Measurements from ENCODE around the gene WNT2B.

WNT2B gene

DNA sequence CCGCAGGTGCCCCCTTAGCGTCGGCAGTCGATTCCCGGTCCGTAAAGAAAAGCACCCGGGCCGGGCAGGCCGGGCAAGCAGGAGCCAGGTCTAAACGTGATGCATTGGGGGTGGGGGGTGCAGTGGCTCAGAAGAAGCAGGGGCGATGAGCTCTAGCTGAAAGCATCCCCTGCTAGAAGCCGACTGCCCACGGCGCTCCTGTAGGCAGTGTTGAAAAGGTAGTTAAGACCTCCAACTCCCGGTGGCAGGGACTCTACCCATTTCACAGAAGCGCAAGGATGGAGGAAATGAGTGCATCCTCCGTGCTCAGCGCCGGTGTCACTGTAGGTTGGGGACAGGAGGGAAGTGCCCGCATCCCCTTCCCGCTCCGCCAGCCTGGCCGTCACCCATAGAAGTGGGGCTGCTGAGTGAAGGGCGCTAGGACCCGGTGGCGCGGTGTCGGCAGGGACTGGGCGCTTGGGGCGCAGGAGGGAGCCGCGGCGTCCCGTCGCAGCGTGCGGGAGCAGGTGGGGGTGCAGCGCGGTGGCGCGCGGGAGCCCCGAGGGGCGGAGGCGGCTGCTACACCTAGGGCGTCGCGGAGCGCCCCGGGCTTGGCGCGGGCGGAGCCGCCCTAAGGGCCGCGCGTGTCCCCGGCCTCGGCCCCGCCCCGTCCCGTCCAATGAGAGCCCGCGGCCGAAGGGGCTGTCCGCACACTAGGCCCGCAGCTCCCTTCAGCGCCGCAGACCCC, at the start of gene WNT2B:
WNT2B (plus strand) TSS at position 688 of the 727 bp plus-strand sequence. CDS start 298 bp downstream, outside the sequence.
- no peaks in the 10 kb centered on the region for H3K9me3 ChIP-seq (ENCODE audit: insufficient read depth, low read length)
- no peaks in the 10 kb centered on the region for H3K79me2 ChIP-seq (ENCODE audit: low read length)
- no peak within 1 kb of the TSS for H3K27ac ChIP-seq (ENCODE audit: low read length)
- H3K27me3 ChIP-seq (ENCODE audit: low read depth, low read length), result no peaks in the 10 kb centered on the region
- no peaks in the 10 kb centered on the region for H4K20me1 ChIP-seq (ENCODE audit: insufficient read depth, low read length)
- H3K36me3 ChIP-seq (replicated peaks; ENCODE audit: low read depth, low read length), result no peaks in the 10 kb centered on the region
- peak within 1 kb of the TSS; percentile 85 for H2AFZ ChIP-seq (ENCODE audit: low read depth, low read length)
- H3K9ac ChIP-seq (ENCODE audit: low read length), result peak within 1 kb of the TSS; percentile 35; the same call in 1 of the 2 replicates
- peak within 1 kb of the TSS; percentile 86 for H3K4me3 ChIP-seq (ENCODE audit: low read length)
- TF ChIP-seq, protein P1, sequence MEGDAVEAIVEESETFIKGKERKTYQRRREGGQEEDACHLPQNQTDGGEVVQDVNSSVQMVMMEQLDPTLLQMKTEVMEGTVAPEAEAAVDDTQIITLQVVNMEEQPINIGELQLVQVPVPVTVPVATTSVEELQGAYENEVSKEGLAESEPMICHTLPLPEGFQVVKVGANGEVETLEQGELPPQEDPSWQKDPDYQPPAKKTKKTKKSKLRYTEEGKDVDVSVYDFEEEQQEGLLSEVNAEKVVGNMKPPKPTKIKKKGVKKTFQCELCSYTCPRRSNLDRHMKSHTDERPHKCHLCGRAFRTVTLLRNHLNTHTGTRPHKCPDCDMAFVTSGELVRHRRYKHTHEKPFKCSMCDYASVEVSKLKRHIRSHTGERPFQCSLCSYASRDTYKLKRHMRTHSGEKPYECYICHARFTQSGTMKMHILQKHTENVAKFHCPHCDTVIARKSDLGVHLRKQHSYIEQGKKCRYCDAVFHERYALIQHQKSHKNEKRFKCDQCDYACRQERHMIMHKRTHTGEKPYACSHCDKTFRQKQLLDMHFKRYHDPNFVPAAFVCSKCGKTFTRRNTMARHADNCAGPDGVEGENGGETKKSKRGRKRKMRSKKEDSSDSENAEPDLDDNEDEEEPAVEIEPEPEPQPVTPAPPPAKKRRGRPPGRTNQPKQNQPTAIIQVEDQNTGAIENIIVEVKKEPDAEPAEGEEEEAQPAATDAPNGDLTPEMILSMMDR (IDR thresholded peaks at IDR 0.05; ENCODE audit: low read depth, low read length), result no peak
- no peak for TF ChIP-seq EZH2phosphoT487 (IDR thresholded peaks at IDR 0.05; ENCODE audit: low read depth)
- peak within 1 kb of the TSS; percentile 93 for H3K4me2 ChIP-seq (ENCODE audit: low read length)
- H3K4me1 ChIP-seq (ENCODE audit: low read length), result no peaks in the 10 kb centered on the region

DNA sequence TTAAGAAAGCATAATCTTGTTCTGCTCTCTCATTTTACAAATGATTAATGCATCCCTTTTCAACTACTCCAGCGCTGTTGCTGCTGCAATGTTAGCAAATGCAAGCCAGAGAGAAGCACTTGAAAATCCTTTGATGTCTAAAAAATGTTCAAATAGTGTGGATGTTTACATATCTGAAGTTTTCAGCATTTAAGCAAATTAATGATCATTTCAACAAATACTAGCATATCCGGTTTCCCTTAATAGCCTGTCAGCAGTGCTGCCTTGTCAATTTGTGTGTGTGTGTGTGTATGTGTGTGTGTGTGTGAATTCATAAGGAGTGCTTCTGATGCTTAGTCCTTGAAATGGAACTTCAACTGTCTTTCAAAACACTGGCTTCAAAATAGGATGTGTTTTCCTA, 48.1 kb upstream of the WNT2B start:
- TF ChIP-seq EZH2phosphoT487 (IDR thresholded peaks at IDR 0.05; ENCODE audit: low read depth), result no peak
- TF ChIP-seq, protein P1 (IDR thresholded peaks at IDR 0.05; ENCODE audit: low read depth, low read length), result no peak
- no peaks in the 10 kb centered on the region for H3K36me3 ChIP-seq (replicated peaks; ENCODE audit: low read depth, low read length)
- no peak overlapping the region for H2AFZ ChIP-seq (ENCODE audit: low read depth, low read length)
- no peaks in the 10 kb centered on the region for H4K20me1 ChIP-seq (ENCODE audit: insufficient read depth, low read length)
- no peak overlapping the region for H3K9ac ChIP-seq (ENCODE audit: low read length)
- no peak overlapping the region for H3K4me3 ChIP-seq (ENCODE audit: low read length)
- H3K27me3 ChIP-seq (ENCODE audit: low read depth, low read length), result peaks cover 28% of the 10 kb centered on the region
- H3K79me2 ChIP-seq (ENCODE audit: low read length), result no peaks in the 10 kb centered on the region
- H3K4me1 ChIP-seq (ENCODE audit: low read length), result peaks cover 20% of the 10 kb centered on the region
- H3K4me2 ChIP-seq (ENCODE audit: low read length), result no peak overlapping the region
- no peak overlapping the region for H3K27ac ChIP-seq (ENCODE audit: low read length)
- H3K9me3 ChIP-seq (ENCODE audit: insufficient read depth, low read length), result no peaks in the 10 kb centered on the region

DNA sequence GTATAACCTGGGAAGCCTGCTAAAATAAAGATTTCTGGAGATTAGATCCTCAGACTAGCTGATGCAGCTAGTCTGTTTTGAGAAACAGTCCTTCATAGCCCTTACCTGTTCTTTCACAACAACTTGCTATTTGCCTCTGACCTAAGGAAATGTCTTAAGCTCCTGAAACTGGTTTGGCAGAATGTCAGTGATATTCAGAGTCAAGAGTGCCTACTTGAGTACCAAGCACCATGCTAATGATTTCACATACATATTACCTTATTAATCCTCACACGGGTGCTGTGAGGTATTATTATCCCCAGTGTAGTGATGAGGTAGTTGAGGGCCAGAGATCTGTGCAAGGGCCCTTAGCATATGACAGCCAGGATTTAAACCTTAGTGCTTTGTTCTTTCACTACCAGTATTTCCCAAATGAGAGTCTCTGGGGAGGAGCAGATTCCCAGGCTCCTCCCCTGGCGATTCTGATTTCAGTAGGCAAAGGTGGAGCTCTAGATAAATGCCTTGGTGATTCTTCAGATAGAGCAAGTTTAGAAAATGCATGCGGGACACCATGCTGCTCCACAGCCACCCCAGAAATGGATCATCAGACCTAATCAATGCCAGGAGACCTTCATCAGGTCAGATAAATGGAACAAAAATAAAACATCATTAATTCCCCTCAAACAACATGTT, 47.4 kb upstream of the WNT2B start:
- Histone ChIP-seq H3K9me3 (ENCODE audit: insufficient read depth, low read length) (no peaks in the 10 kb centered on the region), H3K27me3 (ENCODE audit: low read depth, low read length) (peaks cover 28% of the 10 kb centered on the region), H3K79me2 (ENCODE audit: low read length) (no peaks in the 10 kb centered on the region), H2AFZ (ENCODE audit: low read depth, low read length) (no peak overlapping the region), H3K27ac (ENCODE audit: low read length) (no peak overlapping the region), H3K36me3 (replicated peaks; ENCODE audit: low read depth, low read length) (no peaks in the 10 kb centered on the region), H3K4me2 (ENCODE audit: low read length) (no peak overlapping the region), H3K4me3 (ENCODE audit: low read length) (no peak overlapping the region), H3K4me1 (ENCODE audit: low read length) (peaks cover 25% of the 10 kb centered on the region), H3K9ac (ENCODE audit: low read length) (no peak overlapping the region), H4K20me1 (ENCODE audit: insufficient read depth, low read length) (no peaks in the 10 kb centered on the region)
- TF ChIP-seq EZH2phosphoT487 (IDR thresholded peaks at IDR 0.05; ENCODE audit: low read depth), result no peak
- TF ChIP-seq, protein P1 (IDR thresholded peaks at IDR 0.05; ENCODE audit: low read depth, low read length), result no peak

DNA sequence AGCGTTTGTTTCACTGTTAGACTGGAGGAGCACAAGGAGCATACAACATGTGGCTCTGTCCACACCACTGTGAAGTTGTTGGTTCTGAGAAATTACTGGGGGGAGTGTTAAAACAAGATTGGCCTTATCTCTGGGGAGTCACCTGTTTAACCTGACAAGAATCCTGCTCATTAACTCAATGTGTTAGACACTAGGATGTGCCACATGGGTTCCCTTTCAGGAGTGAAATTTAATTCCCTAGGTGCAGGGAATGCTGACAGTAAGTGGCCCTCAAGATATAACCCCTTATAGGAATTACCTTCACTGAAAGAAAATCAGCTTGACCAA, 45.8 kb upstream of the WNT2B start:
- no peaks in the 10 kb centered on the region for H3K79me2 ChIP-seq (ENCODE audit: low read length)
- H3K4me3 ChIP-seq (ENCODE audit: low read length), result peak overlapping the region; percentile 40
- peaks cover 28% of the 10 kb centered on the region for H3K27me3 ChIP-seq (ENCODE audit: low read depth, low read length)
- no peak overlapping the region for H2AFZ ChIP-seq (ENCODE audit: low read depth, low read length)
- no peaks in the 10 kb centered on the region for H3K36me3 ChIP-seq (replicated peaks; ENCODE audit: low read depth, low read length)
- H3K9ac ChIP-seq (ENCODE audit: low read length), result no peak overlapping the region
- no peaks in the 10 kb centered on the region for H4K20me1 ChIP-seq (ENCODE audit: insufficient read depth, low read length)
- TF ChIP-seq EZH2phosphoT487 (IDR thresholded peaks at IDR 0.05; ENCODE audit: low read depth), result no peak
- TF ChIP-seq, protein P1 (IDR thresholded peaks at IDR 0.05; ENCODE audit: low read depth, low read length), result no peak
- no peaks in the 10 kb centered on the region for H3K9me3 ChIP-seq (ENCODE audit: insufficient read depth, low read length)
- no peak overlapping the region for H3K27ac ChIP-seq (ENCODE audit: low read length)
- peak overlapping the region; percentile 79 for H3K4me2 ChIP-seq (ENCODE audit: low read length)
- H3K4me1 ChIP-seq (ENCODE audit: low read length), result peaks cover 34% of the 10 kb centered on the region

Data from OCI-LY3 (cell line).